OCI-LY1 (cell line): ENCODE results near the gene HCK.

Experiments used
- EZH2 ChIP-seq: fragments of 200-600 bp; sonication (generic), shearing (Covaris generic); IDR thresholded peaks from 2 replicates; pipeline ENCODE4 v1.8.0; 2017; ENCODE audit warnings: borderline replicate concordance, mixed run types, mild to moderate bottlenecking, antibody characterized with exemption, low read length, moderate library complexity, mixed read lengths
- TF ChIP-seq, protein P1 (sequence below): fragments of 200-600 bp; sonication (generic), shearing (Covaris generic); IDR thresholded peaks from 2 replicates; pipeline ENCODE4 v1.5.1; 2017; ENCODE audit warnings: mild to moderate bottlenecking, antibody characterized with exemption, low read length, moderate library complexity, mixed read lengths

DNA sequence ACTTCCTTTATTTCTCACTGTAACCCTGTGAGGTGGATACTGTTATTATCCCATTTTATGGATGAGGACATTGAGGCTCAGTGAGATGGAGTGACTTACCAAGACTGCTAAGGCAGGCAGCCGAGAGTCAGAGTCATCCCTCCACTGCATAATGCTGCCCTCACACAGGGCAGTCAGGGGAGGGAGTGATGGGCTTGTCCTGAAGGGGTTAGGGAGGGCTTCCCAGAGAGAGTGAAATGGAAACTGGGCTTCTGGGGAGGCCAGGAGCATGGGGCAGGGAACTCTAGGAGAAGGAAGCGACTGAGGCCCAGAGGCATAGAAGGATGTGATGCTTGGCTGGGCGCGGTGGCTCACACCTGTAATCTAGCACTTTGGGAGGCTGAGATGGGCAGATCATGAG is 88.6 kb downstream of the HCK start:
- TF ChIP-seq EZH2: no peak
- TF ChIP-seq, protein P1, sequence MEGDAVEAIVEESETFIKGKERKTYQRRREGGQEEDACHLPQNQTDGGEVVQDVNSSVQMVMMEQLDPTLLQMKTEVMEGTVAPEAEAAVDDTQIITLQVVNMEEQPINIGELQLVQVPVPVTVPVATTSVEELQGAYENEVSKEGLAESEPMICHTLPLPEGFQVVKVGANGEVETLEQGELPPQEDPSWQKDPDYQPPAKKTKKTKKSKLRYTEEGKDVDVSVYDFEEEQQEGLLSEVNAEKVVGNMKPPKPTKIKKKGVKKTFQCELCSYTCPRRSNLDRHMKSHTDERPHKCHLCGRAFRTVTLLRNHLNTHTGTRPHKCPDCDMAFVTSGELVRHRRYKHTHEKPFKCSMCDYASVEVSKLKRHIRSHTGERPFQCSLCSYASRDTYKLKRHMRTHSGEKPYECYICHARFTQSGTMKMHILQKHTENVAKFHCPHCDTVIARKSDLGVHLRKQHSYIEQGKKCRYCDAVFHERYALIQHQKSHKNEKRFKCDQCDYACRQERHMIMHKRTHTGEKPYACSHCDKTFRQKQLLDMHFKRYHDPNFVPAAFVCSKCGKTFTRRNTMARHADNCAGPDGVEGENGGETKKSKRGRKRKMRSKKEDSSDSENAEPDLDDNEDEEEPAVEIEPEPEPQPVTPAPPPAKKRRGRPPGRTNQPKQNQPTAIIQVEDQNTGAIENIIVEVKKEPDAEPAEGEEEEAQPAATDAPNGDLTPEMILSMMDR: no peak
